ENCODE results near the gene BNIP2.

BNIP2 gene

DNA sequence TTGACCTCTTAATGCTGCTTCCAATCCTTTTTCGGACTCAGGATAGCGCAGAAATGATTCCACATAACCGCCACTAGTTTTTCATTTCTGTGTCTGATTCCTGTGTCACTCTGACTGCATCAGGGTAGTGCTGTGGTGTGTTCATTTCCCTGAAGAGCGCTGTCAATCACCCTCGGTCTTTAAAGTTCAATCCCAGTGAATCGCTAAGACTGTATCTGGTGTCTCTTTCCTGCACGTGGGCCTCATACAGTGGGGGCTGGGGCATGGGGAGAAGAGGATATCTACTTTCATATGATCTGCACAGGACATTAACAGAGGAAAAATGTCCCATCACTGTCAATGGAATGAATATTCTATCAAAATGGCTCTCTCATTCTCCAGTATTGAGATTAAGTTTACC, 32.9 kb upstream of the BNIP2 start:
- TF ChIP-seq, protein P1, sequence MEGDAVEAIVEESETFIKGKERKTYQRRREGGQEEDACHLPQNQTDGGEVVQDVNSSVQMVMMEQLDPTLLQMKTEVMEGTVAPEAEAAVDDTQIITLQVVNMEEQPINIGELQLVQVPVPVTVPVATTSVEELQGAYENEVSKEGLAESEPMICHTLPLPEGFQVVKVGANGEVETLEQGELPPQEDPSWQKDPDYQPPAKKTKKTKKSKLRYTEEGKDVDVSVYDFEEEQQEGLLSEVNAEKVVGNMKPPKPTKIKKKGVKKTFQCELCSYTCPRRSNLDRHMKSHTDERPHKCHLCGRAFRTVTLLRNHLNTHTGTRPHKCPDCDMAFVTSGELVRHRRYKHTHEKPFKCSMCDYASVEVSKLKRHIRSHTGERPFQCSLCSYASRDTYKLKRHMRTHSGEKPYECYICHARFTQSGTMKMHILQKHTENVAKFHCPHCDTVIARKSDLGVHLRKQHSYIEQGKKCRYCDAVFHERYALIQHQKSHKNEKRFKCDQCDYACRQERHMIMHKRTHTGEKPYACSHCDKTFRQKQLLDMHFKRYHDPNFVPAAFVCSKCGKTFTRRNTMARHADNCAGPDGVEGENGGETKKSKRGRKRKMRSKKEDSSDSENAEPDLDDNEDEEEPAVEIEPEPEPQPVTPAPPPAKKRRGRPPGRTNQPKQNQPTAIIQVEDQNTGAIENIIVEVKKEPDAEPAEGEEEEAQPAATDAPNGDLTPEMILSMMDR (IDR thresholded peaks at IDR 0.05; ENCODE audit: insufficient read depth, missing control alignments) = no peak
- no peak for DNase-seq (ENCODE audit: insufficient read length, low spot score)
- FAIRE-seq = no peak

DNA sequence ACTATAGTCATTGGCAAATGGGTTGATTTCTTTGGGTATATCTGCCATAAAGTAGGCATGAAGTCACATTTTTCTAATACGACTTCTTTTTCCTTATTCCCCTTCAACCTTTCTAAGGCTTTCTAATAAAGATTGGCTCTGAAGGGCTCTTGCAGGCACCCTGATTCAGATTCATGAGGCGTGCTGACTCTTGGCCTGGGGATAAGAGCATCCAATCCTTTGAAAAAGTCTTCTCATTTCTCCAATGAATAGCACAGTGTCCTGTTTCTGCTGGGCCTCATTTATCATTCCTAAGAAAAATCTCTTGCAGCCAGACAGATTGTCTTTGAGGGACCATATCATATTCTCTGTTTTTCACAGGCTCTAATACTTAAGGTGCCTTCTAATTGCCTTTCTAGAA, 32.3 kb upstream of the BNIP2 start:
- no peak for DNase-seq (ENCODE audit: insufficient read length, low spot score)
- no peak for FAIRE-seq
- TF ChIP-seq, protein P1 (IDR thresholded peaks at IDR 0.05; ENCODE audit: insufficient read depth, missing control alignments) = no peak

DNA sequence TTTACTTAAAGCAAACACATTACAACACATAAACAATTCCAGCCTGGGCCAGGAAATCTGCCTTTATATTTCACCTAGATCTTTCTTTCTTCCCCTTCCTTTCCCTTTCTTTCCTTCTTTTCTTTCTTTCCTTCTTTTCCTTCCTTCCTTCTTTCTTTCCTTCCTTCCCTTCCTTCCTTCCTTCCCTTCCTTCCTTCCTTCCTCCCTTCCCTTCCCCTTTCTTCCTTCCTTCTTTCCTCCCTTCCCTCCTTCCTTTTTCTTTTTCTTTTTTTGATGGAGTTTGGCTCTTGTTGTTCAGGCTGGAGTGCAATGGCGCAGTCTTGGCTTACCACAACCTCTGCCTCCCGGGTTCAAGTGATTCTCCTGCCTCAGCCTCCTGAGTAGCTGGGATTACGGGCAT, 24.1 kb upstream of the BNIP2 start:
- no peak for FAIRE-seq
- TF ChIP-seq, protein P1 (IDR thresholded peaks at IDR 0.05; ENCODE audit: insufficient read depth, missing control alignments) = no peak

DNA sequence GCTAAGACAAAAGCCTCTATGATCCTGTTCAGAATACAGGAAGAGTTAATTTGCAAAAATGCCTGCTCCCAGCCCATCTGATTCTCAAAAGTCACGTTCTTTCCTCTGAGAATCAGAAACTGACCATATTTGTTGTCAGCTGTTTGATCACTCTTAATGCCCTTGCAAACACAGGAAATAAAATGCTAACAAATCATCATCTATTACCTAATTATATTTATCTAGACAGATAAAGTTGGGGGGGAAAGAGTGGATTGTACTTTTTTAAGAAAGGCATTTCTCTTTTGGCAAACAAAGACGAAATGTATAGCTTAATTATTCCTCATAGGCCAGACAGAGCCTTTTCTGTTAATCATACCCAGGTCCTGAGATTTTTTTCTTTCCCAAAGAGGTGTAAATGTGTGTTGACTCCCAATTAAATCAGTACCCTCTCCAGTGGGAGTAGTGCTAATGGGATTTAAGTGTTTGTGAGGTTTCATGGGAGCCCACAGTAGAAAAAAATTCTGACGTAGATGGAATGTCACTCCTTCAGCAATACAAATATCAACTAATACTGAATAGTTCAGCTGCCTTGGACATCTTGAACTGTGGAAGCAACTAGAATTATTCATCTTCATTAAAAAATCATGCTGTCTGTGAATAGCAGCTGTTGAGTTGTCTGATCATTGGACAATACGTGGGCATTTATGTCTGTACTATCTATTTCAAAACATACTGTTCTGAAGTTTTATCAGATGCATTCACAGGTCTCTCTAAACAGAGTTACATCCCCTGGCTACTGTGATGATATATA, 22.5 kb upstream of the BNIP2 start:
- FAIRE-seq = no peak
- TF ChIP-seq, protein P1 (IDR thresholded peaks at IDR 0.05; ENCODE audit: insufficient read depth, missing control alignments) = no peak
- DNase-seq (ENCODE audit: insufficient read length, low spot score) = no peak

More for the DNA sequence above, 24.1 kb upstream of the BNIP2 start:
- no peak for DNase-seq (ENCODE audit: insufficient read length, low spot score)

- TF ChIP-seq, protein P1 (IDR thresholded peaks at IDR 0.05; ENCODE audit: insufficient read depth, missing control alignments) = no peak
- no peak for FAIRE-seq
- DNase-seq (ENCODE audit: insufficient read length, low spot score) = no peak
These were observed 18.5 kb upstream of the BNIP2 start for GRCh38 chr15:59707619-59708018.

DNA sequence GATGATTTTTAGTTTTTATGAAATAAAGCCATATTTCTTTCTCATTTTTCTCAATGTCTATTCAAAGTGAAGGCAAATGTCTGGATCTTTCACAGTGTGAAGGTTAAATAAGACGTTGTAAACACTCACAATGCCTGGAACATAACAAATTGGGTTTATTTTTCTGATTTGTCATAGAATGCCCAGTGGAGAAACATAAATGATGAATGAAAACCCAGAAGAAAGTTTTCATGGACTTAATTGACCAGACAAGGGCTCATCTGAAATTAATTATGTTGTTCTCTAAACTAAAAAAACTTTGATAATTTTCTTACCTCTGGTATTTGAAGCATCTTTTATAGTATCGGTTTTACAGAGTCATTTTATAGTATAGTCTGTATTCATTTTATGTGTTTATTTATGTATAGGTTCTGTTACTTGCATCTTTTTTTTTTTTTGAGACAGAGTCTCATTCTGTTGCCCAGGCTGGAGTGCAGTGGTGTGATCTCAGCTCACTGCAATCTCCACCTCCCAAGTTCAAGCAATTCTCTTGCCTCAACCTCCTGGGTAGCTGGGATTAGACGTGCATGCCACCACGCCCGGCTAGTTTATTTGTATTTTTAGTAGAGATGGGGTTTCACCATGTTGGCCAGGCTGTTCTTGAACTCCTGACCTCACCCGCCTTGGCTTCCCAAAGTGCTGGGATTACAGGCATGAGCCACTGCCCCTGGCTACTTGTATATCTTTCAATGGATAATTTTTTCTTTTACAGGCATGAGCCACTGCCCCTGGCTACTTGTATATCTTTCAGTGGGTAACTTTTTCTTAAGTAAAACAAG, 15.1 kb upstream of the BNIP2 start:
- DNase-seq (ENCODE audit: insufficient read length, low spot score) (no peak), FAIRE-seq (no peak)
- TF ChIP-seq, protein P1 (IDR thresholded peaks at IDR 0.05; ENCODE audit: insufficient read depth, missing control alignments) = no peak

GRCh38 chr15:59702351-59702750, 13.2 kb upstream of the BNIP2 start:
- FAIRE-seq = no peak
- no peak for DNase-seq (ENCODE audit: insufficient read length, low spot score)
- TF ChIP-seq, protein P1 (IDR thresholded peaks at IDR 0.05; ENCODE audit: insufficient read depth, missing control alignments) = no peak
